HG02870 (cell line): Measurements from ENCODE around the gene SMIM10.
"Not testable (repeated sequence)": the region's sequence is repeated elsewhere in the genome, so short reads cannot be mapped to it uniquely, and the experiment has no call there.

ENCODE experiments used
- ATAC-seq: cut with Tn5 transposase; IDR thresholded peaks from one replicate; pipeline ENCODE4 v1.9.1; 2021; ENCODE audit warnings: mild to moderate bottlenecking, moderate library complexity; ENCODE audit not compliant: unreplicated experiment

Gene SMIM10

GRCh38 chrX:134990801-134991481 is at the start of gene SMIM10:
Gene SMIM10 (plus strand): TSS chrX:134990991. CDS start chrX:134991096, 105 bp downstream.
- ATAC-seq = peak; percentile 38

DNA sequence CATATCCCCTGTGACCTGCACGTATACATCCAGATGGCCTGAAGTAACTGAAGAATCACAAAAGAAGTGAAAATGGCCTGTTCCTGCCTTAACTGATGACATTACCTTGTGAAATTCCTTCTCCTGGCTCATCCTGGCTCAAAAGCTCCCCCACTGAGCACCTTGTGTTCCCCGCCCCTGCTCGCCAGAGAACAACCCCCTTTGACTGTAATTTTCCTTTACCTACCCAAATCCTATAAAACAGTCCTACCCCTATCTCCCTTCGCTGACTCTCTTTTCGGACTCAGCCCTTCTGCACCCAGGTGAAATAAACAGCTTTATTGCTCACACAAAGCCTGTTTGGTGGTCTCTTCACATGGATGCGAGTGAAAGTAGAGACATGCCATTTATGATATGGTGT is 44.4 kb upstream of the SMIM10 start:
- not testable (repeated sequence) for ATAC-seq

GRCh38 chrX:134948333-134949241 is 42.2 kb upstream of the SMIM10 start:
- ATAC-seq = no peak

GRCh38 chrX:134949271-134949670 is 41.5 kb upstream of the SMIM10 start:
- ATAC-seq = no peak

DNA sequence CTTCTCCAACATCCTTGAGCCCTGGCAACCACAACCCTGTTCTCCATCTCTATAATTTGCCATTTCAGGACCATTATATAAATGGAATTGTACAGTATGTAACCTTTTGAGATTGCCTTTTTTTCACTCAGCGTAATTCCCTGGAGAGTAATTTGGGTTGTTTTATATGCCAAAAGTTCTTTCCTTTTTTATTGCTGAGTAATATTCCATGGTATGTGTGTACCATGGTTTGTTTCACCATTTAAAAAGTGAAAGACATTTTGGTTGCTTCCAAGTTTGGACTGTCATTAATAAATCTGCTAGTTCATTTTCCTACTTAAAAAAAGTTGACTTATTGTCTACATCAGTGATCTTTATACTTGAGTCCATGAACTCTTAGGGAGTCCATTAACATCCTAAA is 33.0 kb upstream of the SMIM10 start:
- no peak for ATAC-seq

DNA sequence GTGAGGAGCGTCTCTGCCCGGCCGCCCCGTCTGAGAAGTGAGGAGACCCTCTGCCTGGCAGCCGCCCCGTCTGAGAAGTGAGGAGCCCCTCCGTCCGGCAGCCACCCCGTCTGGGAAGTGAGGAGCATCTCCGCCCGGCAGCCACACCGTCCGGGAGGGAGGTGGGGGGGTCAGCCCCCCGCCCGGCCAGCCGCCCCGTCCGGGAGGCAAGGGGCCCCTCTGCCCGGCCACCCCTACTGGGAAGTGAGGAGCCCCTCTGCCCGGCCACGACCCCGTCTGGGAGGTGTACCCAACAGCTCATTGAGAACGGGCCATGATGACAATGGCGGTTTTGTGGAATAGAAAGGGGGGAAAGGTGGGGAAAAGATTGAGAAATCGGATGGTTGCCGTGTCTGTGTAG is 30.4 kb upstream of the SMIM10 start:
- not testable (repeated sequence) for ATAC-seq

DNA sequence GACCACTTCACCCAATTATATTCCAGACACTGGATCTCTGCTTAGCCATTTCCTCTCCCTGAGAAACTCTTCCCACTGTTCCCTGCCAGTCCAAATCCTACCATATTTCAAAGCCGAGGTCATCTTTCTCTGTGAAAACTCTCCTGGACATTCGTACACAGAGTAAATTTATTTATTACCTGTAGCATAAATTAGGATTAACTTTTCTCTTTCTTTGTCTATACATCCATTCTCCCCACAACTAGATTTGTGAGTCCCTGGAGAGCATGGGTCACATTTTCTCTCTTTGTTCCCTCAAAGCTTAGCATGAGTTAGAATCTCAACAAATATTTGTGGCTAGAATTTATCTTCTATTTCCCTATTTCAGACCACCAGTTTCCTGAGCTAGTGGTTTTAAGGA is 27.8 kb upstream of the SMIM10 start:
- ATAC-seq = no peak

DNA sequence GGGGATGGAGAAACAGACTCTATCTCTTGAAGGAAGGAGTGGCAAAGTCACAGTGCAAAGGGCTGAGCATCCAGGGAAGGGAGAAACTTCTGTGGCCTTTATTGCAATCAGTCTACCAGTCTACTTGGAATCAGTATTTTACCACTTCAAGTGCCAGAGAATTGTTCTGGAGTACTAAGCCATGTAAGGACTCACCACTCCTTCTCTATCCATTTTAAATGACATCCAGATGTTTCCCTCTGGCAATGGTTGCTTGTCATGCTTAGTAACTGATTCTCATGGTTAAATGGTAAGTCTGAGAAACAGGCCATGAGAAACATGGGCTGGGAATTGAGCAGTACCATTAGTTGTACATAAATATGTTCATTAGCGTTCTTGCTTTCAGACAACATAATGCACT is 21.1 kb upstream of the SMIM10 start:
- no peak for ATAC-seq

DNA sequence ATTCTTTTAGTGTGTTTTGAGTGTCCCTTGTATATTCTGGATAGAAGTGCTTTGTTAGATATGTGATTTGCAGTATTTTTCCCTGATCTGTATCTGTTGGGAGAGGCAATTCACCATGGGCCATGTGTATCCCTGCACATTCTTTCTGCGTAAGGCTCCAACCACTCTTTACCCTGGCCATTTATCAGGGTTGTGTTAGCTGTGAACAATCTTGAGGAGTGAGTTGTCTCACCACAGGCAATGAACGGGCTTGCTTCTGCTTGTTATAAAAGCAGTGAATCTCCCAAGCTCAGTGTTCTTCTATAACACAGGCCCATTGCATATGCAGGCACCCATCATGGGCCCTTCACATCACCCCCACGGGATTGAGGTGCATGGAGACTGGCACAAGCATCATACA is 18.9 kb upstream of the SMIM10 start:
- ATAC-seq = no peak

DNA sequence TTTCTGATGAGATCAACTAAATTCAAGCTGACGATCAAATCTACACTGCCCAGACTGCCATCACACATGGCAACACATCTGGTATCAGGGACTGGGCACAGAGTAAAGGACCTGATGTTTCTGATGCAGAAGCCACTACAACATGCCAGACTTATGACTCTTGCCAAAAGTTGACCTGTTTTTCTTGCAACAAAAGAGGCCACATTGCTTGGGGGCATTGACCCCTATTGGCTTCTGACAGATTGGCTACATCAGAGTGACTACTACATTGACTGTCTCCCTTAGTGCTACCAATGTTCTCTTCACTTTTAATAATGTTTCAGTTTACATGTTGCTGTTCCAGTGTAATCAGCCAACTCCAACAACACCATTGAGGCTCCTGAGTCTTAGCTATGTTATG is 15.3 kb upstream of the SMIM10 start:
- no peak for ATAC-seq

GRCh38 chrX:134981910-134982309 is 8.9 kb upstream of the SMIM10 start:
- no peak for ATAC-seq

DNA sequence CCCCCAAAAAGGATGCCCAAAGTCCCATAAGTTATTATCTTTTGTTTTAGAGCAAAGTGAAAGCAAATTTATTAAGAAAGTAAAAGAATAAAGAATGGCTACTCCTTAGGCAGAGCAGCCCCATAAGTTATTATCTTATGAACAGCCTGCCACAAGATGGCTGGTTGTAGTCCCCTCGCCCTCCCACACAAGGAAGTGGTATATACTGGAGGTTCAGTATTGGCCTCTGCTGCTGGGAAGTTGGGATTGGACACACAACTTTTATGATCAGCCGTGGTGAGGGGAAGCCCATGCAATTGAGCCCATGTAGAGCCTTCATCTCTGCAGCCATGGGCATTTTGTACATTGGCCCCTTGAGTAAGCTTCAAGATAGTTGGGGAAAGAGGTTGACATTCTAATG is 8.0 kb upstream of the SMIM10 start:
- ATAC-seq = no peak

DNA sequence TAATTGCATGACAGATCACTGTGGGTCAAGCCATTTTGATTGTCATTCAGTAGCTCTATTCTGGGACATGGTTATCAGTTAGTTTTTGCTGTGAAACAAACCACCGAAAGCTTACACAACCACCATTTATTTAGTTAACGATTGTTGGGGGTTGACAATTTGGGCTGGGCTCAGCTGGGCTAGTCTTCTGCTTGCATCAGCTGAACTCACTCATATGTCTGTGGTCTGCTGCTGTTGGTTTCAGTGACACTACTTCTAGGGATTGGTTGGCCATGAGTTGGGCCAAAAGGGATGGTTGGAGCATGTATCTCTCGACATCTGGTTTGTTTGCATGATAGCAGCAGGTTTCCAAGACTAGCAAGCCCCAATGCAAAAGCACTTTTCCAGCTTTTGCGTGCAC is 5.3 kb upstream of the SMIM10 start:
- no peak for ATAC-seq

GRCh38 chrX:134990475-134990800 is 353 bp upstream of the SMIM10 start:
- no peak for ATAC-seq

DNA sequence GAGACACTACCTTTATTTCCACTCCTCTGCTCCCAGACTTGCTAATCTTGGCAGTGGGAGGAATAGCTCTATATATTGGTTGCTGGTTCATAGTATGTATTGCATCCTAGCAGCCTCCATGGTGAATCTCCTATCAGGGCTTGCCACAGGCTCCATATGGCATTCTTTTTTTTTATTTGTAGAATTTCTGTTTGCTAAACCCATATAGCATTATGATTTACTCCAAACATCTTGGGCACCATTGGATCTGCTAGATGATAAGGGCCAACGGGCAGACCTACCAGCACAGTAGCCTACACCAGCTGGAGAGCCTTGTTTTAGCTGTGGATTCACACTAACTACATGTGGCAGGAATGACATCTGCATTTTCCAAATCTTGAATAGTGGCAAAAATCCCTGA is 6.9 kb downstream of the SMIM10 start:
- ATAC-seq = no peak

DNA sequence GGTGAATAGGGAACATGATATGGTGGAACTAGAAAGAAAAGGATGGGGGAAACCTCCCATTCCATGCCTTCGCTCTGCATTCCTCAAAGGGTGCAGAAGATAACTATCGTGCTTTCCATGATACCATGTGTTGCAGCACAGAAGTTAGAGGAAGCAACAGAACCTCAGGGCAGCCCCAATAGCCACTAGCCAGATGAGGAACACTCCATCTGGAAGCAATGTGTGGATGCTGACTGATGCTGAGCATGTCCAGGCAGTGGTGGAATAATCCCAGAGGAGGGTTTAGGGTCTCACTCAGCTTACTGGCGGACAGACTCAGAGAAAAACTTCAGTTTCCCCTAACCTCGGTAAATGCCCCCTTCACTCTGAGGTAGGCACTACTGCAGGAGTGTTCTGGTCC is 7.5 kb downstream of the SMIM10 start:
- ATAC-seq = no peak

- ATAC-seq = no peak
Observed at GRCh38 chrX:134999469-134999868, 8.7 kb downstream of the SMIM10 start.

DNA sequence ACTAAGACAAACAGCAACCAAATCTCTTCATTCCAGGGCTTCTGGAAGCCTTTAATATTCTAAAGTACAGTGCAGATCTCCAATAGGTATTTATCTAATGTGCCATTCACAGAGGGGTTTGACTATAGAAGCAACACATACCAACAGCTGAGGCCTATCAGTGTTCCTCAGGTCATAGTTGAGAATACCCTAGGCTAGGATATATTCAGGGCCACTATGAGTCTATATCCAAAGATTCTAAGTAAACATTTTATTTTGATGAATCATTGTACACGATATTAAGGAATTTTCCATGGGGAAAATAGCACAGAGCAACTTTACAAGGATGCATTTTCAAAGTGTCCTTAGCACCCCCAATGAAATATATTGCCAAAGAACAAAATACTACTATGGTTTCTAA is 9.7 kb downstream of the SMIM10 start:
- ATAC-seq = no peak

GRCh38 chrX:135003876-135004623 is 13.3 kb downstream of the SMIM10 start:
- peak; percentile 89 for ATAC-seq

- ATAC-seq = no peak
Observed at GRCh38 chrX:135006187-135006586, 15.4 kb downstream of the SMIM10 start.

DNA sequence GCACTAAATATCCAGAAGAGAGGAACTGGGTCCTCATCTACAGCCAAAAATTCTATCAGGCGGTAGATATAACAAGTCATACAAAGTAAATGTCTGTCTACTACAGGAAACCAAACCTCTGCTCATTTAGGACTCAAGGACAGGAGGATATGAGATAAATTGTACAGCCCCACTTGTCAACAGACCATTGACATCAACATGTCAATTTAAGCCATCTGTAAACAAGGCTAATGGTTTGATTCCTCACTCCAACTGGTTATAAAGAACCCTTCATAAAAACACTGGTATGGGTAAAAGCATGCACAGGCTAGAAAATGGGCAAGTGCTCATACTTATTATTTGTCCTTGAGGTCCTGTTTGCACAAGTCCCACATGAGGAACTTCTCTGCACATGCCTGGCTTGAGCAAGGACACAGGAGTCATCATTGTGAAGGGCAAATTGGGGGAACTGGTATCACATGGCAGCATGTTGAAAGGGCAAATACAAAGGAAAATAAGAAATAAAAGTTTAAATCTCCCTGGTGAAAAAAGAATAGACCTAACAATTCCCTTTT is 18.3 kb downstream of the SMIM10 start:
- no peak for ATAC-seq
